Measurements from ENCODE around the gene IFT122.

Gene IFT122

DNA sequence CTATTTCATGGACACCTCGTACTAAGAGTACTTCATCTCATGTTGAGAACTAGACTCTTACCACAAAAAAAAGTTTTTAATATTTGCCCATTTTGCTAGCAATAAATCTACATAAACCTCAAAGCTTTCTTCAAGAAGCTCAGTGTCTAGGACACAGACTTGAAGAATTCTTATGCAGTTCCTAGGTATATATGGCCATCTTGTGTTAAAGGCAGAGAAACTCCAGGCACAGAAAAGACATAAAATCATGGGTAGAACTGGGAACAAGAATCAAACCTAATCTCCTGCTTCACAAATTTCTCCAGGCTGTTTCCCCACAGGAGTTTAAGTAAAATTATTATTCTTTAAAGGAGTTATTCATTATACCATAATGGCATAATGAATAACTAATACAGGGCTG lies 4.7 kb upstream of the IFT122 start:
- no peak for DNase-seq
- H3K27ac ChIP-seq (ENCODE audit: insufficient read depth, low read length, poor library complexity, severe bottlenecking): no peak overlapping the region
- H3K4me3 ChIP-seq (ENCODE audit: insufficient read depth, low read depth, low read length, poor library complexity, severe bottlenecking): no peak overlapping the region
- H3K36me3 ChIP-seq (ENCODE audit: control insufficient read depth, insufficient read depth, low read length): peaks cover 53% of the 10 kb centered on the region
- H3K4me1 ChIP-seq (ENCODE audit: control insufficient read depth, insufficient read depth, low read length, poor library complexity, severe bottlenecking): no peaks in the 10 kb centered on the region
- H3K27me3 ChIP-seq (replicated peaks; ENCODE audit: control insufficient read depth, insufficient read depth, low read length, poor library complexity, severe bottlenecking): no peaks in the 10 kb centered on the region
- no peaks in the 10 kb centered on the region for H3K9me3 ChIP-seq (ENCODE audit: control insufficient read depth, low read length)

DNA sequence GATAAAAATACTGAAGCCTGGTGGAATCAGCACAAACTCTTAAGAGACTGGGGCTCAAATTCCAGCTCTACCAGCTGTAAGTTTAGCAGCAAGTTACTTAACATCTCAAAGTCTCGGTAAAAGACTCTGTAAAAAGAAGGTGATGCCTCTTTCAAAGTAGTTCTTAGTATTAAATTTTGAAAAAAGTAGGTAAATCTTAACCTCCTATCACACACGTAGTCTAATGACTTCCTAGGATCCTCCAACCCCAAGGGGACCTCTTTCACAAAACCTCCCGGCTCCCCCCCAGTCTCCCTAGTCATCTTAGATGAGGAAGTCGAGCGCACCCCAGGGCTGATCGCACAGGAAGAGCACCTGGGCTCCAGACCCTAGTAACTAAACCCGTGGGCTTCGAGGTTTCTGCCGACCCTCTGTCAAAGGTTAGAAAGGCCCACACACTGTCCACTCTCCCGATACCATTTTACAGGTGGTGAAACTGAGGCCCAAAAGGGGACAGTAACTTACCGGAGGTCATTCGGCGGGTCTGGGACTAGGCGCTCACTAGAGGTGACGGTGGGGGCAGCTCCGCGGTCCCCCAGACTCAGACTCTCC lies 703 bp upstream of the IFT122 start:
- peak; percentile 10 to 36 (median 23) for DNase-seq
- no peaks in the 10 kb centered on the region for H3K9me3 ChIP-seq (ENCODE audit: control insufficient read depth, low read length)

GRCh38 chr3:129440618-129441190 lies 680 bp downstream of the IFT122 start:
- Histone ChIP-seq H3K4me3 (ENCODE audit: insufficient read depth, low read depth, low read length, poor library complexity, severe bottlenecking) (peak overlapping the region; percentile 64), H3K27me3 (replicated peaks; ENCODE audit: control insufficient read depth, insufficient read depth, low read length, poor library complexity, severe bottlenecking) (no peaks in the 10 kb centered on the region), H3K27ac (ENCODE audit: insufficient read depth, low read length, poor library complexity, severe bottlenecking) (peak overlapping the region; percentile 86), H3K9me3 (ENCODE audit: control insufficient read depth, low read length) (no peaks in the 10 kb centered on the region), H3K36me3 (ENCODE audit: control insufficient read depth, insufficient read depth, low read length) (peaks cover 14% of the 10 kb centered on the region), H3K4me1 (ENCODE audit: control insufficient read depth, insufficient read depth, low read length, poor library complexity, severe bottlenecking) (peaks cover 16% of the 10 kb centered on the region)
- no peak for DNase-seq

More for the DNA sequence above, 703 bp upstream of the IFT122 start:
- peaks cover 16% of the 10 kb centered on the region for H3K4me1 ChIP-seq (ENCODE audit: control insufficient read depth, insufficient read depth, low read length, poor library complexity, severe bottlenecking)
- peaks cover 18% of the 10 kb centered on the region for H3K36me3 ChIP-seq (ENCODE audit: control insufficient read depth, insufficient read depth, low read length)
- peak overlapping the region; percentile 95 for H3K4me3 ChIP-seq (ENCODE audit: insufficient read depth, low read depth, low read length, poor library complexity, severe bottlenecking)
- H3K27me3 ChIP-seq (replicated peaks; ENCODE audit: control insufficient read depth, insufficient read depth, low read length, poor library complexity, severe bottlenecking): no peaks in the 10 kb centered on the region
- H3K27ac ChIP-seq (ENCODE audit: insufficient read depth, low read length, poor library complexity, severe bottlenecking): peak overlapping the region; percentile 86

- Histone ChIP-seq H3K9me3 (ENCODE audit: control insufficient read depth, low read length) (no peaks in the 10 kb centered on the region), H3K4me1 (ENCODE audit: control insufficient read depth, insufficient read depth, low read length, poor library complexity, severe bottlenecking) (peaks cover 16% of the 10 kb centered on the region), H3K27me3 (replicated peaks; ENCODE audit: control insufficient read depth, insufficient read depth, low read length, poor library complexity, severe bottlenecking) (no peaks in the 10 kb centered on the region), H3K4me3 (ENCODE audit: insufficient read depth, low read depth, low read length, poor library complexity, severe bottlenecking) (peak overlapping the region; percentile 64), H3K27ac (ENCODE audit: insufficient read depth, low read length, poor library complexity, severe bottlenecking) (peak overlapping the region; percentile 86), H3K36me3 (ENCODE audit: control insufficient read depth, insufficient read depth, low read length) (peaks cover 9% of the 10 kb centered on the region)
- DNase-seq: no peak
Observed at GRCh38 chr3:129441215-129441614, 1.2 kb downstream of the IFT122 start.

DNA sequence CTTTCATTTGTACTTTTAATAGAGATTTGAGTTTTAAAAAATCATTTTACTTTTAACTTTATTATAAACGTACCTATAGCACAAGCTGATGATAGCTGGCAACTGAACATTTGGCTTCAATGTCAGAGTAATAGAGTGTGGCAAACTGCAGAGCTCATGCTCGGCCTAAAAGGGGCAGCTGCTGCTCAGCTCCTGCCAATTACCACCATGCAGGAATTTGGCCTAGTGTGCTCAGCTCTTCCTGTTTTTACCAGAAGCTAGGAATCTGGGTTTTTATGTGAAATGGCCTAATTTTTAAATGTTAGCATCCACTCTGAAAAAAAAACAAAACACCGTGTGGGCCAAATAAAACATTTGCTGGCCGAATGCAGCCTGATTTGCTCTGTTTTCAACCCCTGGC lies 1.8 kb downstream of the IFT122 start:
- H3K9me3 ChIP-seq (ENCODE audit: control insufficient read depth, low read length): no peaks in the 10 kb centered on the region
- H3K27ac ChIP-seq (ENCODE audit: insufficient read depth, low read length, poor library complexity, severe bottlenecking): peak overlapping the region; percentile 86
- no peak for DNase-seq
- H3K4me3 ChIP-seq (ENCODE audit: insufficient read depth, low read depth, low read length, poor library complexity, severe bottlenecking): no peak overlapping the region
- H3K4me1 ChIP-seq (ENCODE audit: control insufficient read depth, insufficient read depth, low read length, poor library complexity, severe bottlenecking): peaks cover 16% of the 10 kb centered on the region
- no peaks in the 10 kb centered on the region for H3K27me3 ChIP-seq (replicated peaks; ENCODE audit: control insufficient read depth, insufficient read depth, low read length, poor library complexity, severe bottlenecking)
- peaks cover 9% of the 10 kb centered on the region for H3K36me3 ChIP-seq (ENCODE audit: control insufficient read depth, insufficient read depth, low read length)

DNA sequence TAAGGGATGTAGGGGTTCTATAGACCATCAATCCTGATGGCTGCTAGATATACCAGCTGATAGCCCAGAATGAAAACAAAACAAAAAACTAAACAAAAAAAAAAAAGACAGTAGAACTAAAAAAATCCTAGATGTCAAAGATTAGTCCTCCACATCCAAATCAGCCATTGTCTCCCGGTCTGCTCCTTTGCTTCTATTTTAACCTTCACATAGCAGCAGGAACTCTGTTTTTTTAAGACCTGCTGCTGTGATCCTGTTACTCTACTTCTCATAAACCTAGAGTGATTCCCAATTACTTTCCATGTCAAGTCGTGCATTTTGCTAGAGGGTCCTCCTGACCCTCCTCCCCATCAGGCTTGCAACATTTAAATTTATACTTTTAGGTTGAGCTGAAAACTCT lies 2.5 kb downstream of the IFT122 start:
- H3K27ac ChIP-seq (ENCODE audit: insufficient read depth, low read length, poor library complexity, severe bottlenecking): peak overlapping the region; percentile 86
- H3K36me3 ChIP-seq (ENCODE audit: control insufficient read depth, insufficient read depth, low read length): peaks cover 6% of the 10 kb centered on the region
- H3K4me3 ChIP-seq (ENCODE audit: insufficient read depth, low read depth, low read length, poor library complexity, severe bottlenecking): no peak overlapping the region
- no peaks in the 10 kb centered on the region for H3K9me3 ChIP-seq (ENCODE audit: control insufficient read depth, low read length)
- no peaks in the 10 kb centered on the region for H3K27me3 ChIP-seq (replicated peaks; ENCODE audit: control insufficient read depth, insufficient read depth, low read length, poor library complexity, severe bottlenecking)
- peaks cover 16% of the 10 kb centered on the region for H3K4me1 ChIP-seq (ENCODE audit: control insufficient read depth, insufficient read depth, low read length, poor library complexity, severe bottlenecking)
- DNase-seq: no peak

GRCh38 chr3:129442947-129443346 lies 2.9 kb downstream of the IFT122 start:
- Histone ChIP-seq H3K27ac (ENCODE audit: insufficient read depth, low read length, poor library complexity, severe bottlenecking) (no peak overlapping the region), H3K4me3 (ENCODE audit: insufficient read depth, low read depth, low read length, poor library complexity, severe bottlenecking) (no peak overlapping the region), H3K27me3 (replicated peaks; ENCODE audit: control insufficient read depth, insufficient read depth, low read length, poor library complexity, severe bottlenecking) (no peaks in the 10 kb centered on the region), H3K36me3 (ENCODE audit: control insufficient read depth, insufficient read depth, low read length) (peaks cover 2% of the 10 kb centered on the region), H3K9me3 (ENCODE audit: control insufficient read depth, low read length) (no peaks in the 10 kb centered on the region), H3K4me1 (ENCODE audit: control insufficient read depth, insufficient read depth, low read length, poor library complexity, severe bottlenecking) (peaks cover 16% of the 10 kb centered on the region)
- no peak for DNase-seq

GRCh38 chr3:129445471-129445870 lies 5.4 kb downstream of the IFT122 start:
- Histone ChIP-seq H3K27ac (ENCODE audit: insufficient read depth, low read length, poor library complexity, severe bottlenecking) (no peak overlapping the region), H3K9me3 (ENCODE audit: control insufficient read depth, low read length) (no peaks in the 10 kb centered on the region), H3K36me3 (ENCODE audit: control insufficient read depth, insufficient read depth, low read length) (no peaks in the 10 kb centered on the region), H3K27me3 (replicated peaks; ENCODE audit: control insufficient read depth, insufficient read depth, low read length, poor library complexity, severe bottlenecking) (no peaks in the 10 kb centered on the region), H3K4me1 (ENCODE audit: control insufficient read depth, insufficient read depth, low read length, poor library complexity, severe bottlenecking) (peaks cover 16% of the 10 kb centered on the region), H3K4me3 (ENCODE audit: insufficient read depth, low read depth, low read length, poor library complexity, severe bottlenecking) (no peak overlapping the region)
- DNase-seq: no peak

DNA sequence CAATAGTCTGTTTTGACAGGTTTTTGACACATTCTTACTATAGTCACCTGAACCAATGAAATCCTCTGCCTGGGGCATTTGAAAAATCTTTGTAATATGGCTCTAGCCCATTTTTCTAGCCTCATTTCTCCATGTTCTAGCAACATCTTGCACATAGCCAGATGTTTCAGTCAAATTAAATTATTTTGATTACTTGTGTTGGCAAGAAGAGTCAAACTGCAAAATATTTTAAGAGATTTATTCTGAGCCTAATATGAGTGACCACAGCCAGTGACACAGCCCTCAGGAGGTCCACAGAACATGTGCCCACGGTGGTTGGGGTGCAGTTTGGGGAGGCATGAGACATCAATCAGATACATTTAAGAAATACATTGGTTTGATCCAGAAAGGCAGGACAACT lies 6.9 kb downstream of the IFT122 start:
- Histone ChIP-seq H3K27me3 (replicated peaks; ENCODE audit: control insufficient read depth, insufficient read depth, low read length, poor library complexity, severe bottlenecking) (no peaks in the 10 kb centered on the region), H3K4me1 (ENCODE audit: control insufficient read depth, insufficient read depth, low read length, poor library complexity, severe bottlenecking) (peaks cover 3% of the 10 kb centered on the region), H3K9me3 (ENCODE audit: control insufficient read depth, low read length) (no peaks in the 10 kb centered on the region), H3K27ac (ENCODE audit: insufficient read depth, low read length, poor library complexity, severe bottlenecking) (no peak overlapping the region), H3K36me3 (ENCODE audit: control insufficient read depth, insufficient read depth, low read length) (no peaks in the 10 kb centered on the region), H3K4me3 (ENCODE audit: insufficient read depth, low read depth, low read length, poor library complexity, severe bottlenecking) (no peak overlapping the region)
- no peak for DNase-seq

DNA sequence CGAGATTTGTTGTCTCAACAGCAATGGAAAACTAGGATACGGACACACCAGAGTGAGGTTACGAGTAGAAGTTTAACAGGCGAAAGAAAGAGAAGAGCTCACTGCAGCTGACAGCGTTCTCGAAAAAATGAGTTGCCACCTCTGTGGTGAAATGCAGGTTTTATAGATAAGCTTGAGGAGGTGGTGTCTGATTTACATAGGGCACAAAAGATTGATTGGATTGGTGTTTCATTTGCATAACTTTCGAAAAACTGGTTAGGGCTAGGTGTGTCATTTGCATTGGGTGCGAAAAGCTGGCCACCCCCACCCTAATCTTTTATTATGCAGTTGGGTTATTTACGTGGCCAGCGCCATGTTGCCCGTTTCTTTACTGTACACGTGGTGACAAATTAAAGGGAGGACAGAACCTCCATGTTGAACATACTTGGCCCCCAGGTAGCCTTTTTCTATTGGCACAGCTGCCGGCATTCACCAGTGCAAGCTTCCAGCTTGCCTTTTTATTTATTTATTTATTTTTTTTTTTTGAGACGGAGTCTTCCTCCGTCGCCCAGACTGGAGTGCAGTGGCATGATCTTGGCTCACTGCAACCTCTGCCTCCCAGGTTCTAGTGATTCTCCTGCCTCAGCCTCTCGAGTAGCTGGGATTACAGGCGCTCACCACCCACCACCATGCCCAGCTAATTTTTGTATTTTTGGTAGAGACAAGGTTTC lies 8.3 kb downstream of the IFT122 start:
- Histone ChIP-seq H3K36me3 (ENCODE audit: control insufficient read depth, insufficient read depth, low read length) (peaks cover 3% of the 10 kb centered on the region), H3K27ac (ENCODE audit: insufficient read depth, low read length, poor library complexity, severe bottlenecking) (no peak overlapping the region), H3K4me3 (ENCODE audit: insufficient read depth, low read depth, low read length, poor library complexity, severe bottlenecking) (no peak overlapping the region), H3K27me3 (replicated peaks; ENCODE audit: control insufficient read depth, insufficient read depth, low read length, poor library complexity, severe bottlenecking) (no peaks in the 10 kb centered on the region), H3K9me3 (ENCODE audit: control insufficient read depth, low read length) (no peaks in the 10 kb centered on the region), H3K4me1 (ENCODE audit: control insufficient read depth, insufficient read depth, low read length, poor library complexity, severe bottlenecking) (no peaks in the 10 kb centered on the region)
- no peak for DNase-seq
